DMS 273 (cell line): Measurements from ENCODE around the gene DNAJC2.

Experiments used
- DNase-seq: peaks from one replicate; lab custom pipeline; 2025; ENCODE audit not compliant: unreplicated experiment; lab: John Stamatoyannopoulos, UW

DNAJC2 gene, protein sequence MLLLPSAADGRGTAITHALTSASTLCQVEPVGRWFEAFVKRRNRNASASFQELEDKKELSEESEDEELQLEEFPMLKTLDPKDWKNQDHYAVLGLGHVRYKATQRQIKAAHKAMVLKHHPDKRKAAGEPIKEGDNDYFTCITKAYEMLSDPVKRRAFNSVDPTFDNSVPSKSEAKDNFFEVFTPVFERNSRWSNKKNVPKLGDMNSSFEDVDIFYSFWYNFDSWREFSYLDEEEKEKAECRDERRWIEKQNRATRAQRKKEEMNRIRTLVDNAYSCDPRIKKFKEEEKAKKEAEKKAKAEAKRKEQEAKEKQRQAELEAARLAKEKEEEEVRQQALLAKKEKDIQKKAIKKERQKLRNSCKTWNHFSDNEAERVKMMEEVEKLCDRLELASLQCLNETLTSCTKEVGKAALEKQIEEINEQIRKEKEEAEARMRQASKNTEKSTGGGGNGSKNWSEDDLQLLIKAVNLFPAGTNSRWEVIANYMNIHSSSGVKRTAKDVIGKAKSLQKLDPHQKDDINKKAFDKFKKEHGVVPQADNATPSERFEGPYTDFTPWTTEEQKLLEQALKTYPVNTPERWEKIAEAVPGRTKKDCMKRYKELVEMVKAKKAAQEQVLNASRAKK

GRCh38 chr7:103344453-103345149, at the start of gene DNAJC2:
TSS of gene DNAJC2 (minus strand) at chr7:103344767. CDS start at chr7:103344622, 145 bp downstream.
- DNase-seq: peak; percentile 99

DNA sequence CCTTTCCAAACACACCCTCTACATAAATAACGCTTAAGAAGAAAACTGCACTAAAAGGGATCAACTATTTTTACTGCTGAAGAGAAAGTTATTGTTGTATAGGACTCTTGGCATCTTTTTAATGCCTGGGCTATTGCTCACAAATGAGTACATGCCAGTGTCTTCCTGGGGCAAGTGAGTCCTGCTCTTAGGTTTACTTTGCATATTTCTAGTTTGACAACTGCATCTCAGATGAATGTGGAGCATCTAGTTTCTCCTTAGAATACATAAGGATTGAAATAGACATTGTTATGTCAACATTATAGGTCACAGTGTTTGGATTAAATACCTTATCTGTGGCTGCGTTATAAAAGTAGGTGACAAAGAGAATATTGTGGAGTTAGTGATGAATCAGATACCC, 47.4 kb upstream of the DNAJC2 start:
- DNase-seq: no peak

- DNase-seq: no peak
Measured at GRCh38 chr7:103391150-103391549, 46.6 kb upstream of the DNAJC2 start.

- no peak for DNase-seq
Measured at GRCh38 chr7:103389263-103389662, 44.7 kb upstream of the DNAJC2 start.

GRCh38 chr7:103388469-103389140, 44.0 kb upstream of the DNAJC2 start:
- DNase-seq: no peak

DNA sequence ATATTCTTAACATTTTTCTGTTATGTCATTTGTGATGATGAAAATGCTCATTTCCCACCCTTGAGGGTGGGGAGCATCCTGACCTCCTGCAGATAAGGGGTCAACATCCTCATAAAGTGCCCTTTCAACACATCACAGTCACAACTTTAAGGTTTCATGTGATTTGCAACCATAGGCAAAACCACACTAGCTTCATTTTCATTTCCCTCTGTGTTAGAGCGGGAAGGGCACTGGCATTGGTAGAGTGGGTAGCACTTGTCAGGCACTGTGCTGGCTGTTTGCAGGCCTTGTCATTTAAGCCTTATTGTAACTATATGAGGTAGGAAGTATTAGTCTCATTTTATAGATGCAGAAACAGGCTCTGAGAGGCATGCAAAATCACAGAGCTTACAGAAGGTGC, 42.7 kb upstream of the DNAJC2 start:
- no peak for DNase-seq

DNA sequence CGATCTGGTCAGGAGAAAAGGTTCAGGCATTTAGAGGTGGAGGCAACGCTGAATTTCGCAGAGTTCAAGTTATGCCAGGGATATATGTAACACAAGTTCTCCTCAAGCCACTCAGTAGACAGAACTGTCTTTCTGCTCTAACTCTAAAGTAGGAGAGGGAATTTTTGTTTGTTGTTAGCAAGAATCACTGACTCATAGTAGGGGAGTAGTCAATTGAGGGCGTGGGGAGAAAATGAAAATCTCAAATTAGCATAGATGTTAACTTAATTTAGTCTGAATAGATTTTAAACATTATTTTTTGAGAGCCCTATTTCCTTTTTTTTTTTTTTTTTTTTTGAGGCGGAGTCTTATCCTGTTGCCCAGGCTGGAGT, 37.5 kb upstream of the DNAJC2 start:
- no peak for DNase-seq

DNA sequence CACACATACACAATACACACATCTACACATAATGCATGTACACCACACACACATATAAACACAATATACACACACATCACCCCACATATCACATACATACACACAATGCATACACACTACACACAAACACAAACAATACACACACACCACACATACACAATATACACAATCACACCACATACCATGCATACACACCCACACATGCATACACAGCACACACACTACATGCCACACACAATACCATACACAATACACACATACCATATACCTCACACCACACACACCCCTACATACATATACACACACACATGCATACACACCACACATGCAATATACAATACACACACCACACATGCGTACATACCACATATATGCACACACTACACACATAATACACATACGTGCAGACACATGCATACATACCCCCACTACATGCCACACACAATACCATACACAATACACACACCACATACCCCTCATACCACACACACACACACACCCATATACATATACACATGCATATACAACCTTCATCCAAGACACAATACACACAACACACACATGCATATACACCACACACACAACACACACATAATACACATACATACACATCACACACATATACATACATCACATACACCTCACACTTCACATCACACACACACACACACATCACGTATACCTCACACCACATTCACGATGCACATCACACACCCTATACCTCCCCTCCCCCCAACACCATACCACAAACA, 36.9 kb upstream of the DNAJC2 start:
- DNase-seq: no peak

DNA sequence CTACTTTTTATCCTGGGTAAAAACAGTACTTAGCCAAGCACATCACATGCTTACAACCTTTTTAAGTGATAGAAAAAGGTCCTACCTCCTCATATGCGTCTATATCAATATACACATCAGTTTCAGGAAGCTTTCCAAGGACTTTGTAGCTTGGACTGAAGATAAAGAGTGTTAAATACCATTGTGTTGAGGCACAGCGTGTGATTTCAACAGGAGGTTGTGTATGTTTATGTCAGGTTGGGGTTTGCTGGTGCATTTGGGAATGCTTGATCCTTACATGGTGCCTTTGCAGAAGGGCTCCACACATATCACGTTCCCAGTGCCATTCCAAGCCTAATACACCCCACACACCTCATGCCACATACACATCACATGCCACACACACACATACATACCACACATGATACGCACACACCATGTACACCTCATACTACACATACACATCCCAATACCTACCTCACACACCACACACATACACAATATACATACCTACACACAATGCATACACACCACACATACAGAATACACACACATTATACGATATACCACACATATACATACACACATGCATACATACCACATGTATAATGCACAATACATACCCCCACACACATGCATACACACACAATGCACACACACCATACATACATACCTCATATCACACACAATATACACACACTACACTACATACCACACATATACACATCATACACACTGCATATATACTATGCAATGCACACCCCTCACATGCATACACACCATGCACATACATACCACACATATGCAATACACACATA, 36.0 kb upstream of the DNAJC2 start:
- no peak for DNase-seq

- no peak for DNase-seq
Measured at GRCh38 chr7:103379270-103379975, 34.9 kb upstream of the DNAJC2 start.

- no peak for DNase-seq
Measured at GRCh38 chr7:103373866-103374643, 29.5 kb upstream of the DNAJC2 start.

- DNase-seq: no peak
Measured at GRCh38 chr7:103369432-103369831, 24.9 kb upstream of the DNAJC2 start.

DNA sequence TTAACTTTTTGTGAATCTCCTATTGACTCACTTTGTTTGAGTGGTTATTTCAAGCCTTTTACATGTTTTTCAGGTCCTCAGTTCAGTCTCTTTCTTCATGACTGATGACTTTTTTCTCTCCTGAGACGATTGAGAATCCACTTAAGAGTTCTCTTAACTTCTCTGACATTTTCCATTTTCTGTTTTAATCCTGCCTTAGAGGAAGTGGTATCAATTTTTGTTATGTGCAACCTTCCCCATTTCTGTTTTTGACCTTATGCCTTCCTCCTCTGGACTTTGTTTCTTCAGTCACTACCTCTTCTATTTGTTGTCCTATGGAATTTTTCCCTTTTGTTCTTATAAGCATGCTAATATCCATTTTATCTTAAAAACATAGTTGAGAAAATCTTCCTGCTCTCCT, 5.2 kb upstream of the DNAJC2 start:
- no peak for DNase-seq

DNA sequence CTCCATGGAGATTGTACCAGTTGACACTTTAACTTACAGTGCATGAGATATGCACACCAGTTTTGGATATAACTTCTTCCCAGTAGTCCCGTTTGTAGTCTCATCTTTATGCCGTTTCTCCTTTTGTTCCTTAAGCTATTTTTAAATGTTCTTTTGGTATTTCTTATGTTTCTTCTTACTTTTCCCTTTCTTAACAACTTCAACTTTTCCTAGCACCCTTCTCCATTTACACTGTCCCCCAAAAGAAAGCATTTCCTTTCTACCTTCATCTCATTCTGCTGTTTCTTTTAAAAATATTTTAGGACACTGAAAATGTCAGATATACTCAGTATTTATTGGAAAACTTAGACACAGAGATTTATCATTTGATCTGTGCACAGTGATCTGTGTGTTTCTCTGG, 4.4 kb upstream of the DNAJC2 start:
- DNase-seq: no peak

GRCh38 chr7:103348452-103348851, 3.9 kb upstream of the DNAJC2 start:
- peak; percentile 28 for DNase-seq

DNA sequence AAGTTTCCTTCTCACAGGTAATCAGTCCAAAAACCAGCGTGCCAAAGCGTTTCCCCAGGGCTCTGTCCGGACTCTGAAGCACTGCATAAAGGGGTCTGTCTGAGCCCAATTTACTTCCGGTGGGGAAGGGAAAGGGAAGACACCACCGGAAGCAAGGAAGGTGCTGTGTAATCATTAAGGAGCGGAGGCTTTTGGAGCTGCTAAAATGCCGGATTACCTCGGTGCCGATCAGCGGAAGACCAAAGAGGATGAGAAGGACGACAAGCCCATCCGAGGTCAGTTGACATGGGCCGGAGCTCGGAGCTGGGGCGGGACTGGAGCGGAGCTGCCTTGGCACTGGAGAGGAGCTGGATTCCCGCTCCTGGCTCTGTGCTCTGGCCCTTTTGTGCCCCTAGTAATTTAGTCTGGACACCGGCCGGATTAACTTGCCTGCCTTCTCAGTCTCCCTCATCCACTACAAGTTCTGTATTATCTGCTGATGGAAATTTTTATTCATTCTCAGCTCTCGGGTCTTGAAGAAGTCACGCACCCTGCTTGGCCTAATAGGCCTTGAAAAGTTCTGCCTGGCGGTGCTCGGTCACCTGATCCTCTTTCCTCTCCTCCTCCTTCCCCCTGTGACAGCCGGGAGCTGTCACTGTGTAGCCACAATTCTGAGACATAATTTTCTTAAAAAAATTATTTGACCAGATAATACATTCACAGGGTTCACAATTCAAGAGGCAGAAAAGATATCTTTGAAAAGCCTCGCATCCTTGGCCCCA, 3.1 kb upstream of the DNAJC2 start, which contains the start of gene PSMC2:
Gene PSMC2, plus strand, starts transcription at position 137 of the 761 bp plus-strand sequence. Its CDS starts 69 bp downstream, at position 206.
- DNase-seq: peak; percentile 98

GRCh38 chr7:103346396-103346795, 1.8 kb upstream of the DNAJC2 start:
- DNase-seq: no peak
